SU-DHL-6 (cell line): ENCODE data around the gene IKBKE.

Experiments used
- H2AFZ ChIP-seq: fragments of 200-600 bp; sonication (generic); 2 replicates; pipeline ENCODE4 v1.6.1; 2014; ENCODE audit warnings: low read depth, mild to moderate bottlenecking, moderate library complexity, mixed read lengths, antibody characterized with exemption, low read length; ENCODE audit not compliant: severe bottlenecking
- H3F3A ChIP-seq: fragments of 200-600 bp; shearing (Covaris generic); 2 replicates; pipeline ENCODE4 v1.6.0; 2016; ENCODE audit warnings: antibody characterized with exemption, mild to moderate bottlenecking; ENCODE audit not compliant: insufficient read depth
- H3K27ac ChIP-seq: fragments of 200-600 bp; sonication (generic); 2 replicates; pipeline ENCODE4 v1.5.1; 2016; ENCODE audit warnings: low read depth, mild to moderate bottlenecking, low read length, moderate library complexity, mixed read lengths
- H3K27me3 ChIP-seq: fragments of 200-600 bp; sonication (generic), shearing (Covaris generic); 2 replicates; pipeline ENCODE4 v1.6.0; 2014; ENCODE audit warnings: mild to moderate bottlenecking, low read length
- H3K36me3 ChIP-seq: fragments of 200-600 bp; sonication (generic); 2 replicates; pipeline ENCODE4 v1.6.1; 2014; ENCODE audit warnings: mild to moderate bottlenecking, low read length, mixed read lengths
- H3K4me2 ChIP-seq: fragments of 300-600, 200-600 bp; shearing (Covaris generic), sonication (generic); 2 replicates; pipeline ENCODE4 v1.6.0; 2014; ENCODE audit warnings: low read length, low read depth, mild to moderate bottlenecking; ENCODE audit not compliant: poor library complexity, severe bottlenecking
- H3K4me3 ChIP-seq: fragments of 200-600 bp; sonication (generic); 2 replicates; pipeline ENCODE4 v1.5.1; 2014; ENCODE audit warnings: antibody characterized with exemption, low read length, mild to moderate bottlenecking, mixed read lengths; ENCODE audit not compliant: insufficient read depth, poor library complexity, severe bottlenecking
- H3K79me2 ChIP-seq: fragments of 200-600 bp; sonication (generic); 2 replicates; pipeline ENCODE4 v1.6.1; 2014; ENCODE audit warnings: mild to moderate bottlenecking, low read length, moderate library complexity; ENCODE audit not compliant: insufficient read depth
- H3K9ac ChIP-seq: fragments of 200-600 bp; sonication (generic); 2 replicates; pipeline ENCODE4 v1.7.0; 2014; ENCODE audit warnings: mild to moderate bottlenecking, low read length
- H3K9me2 ChIP-seq: fragments of 200-600 bp; sonication (generic); replicated peaks from 2 replicates; pipeline ENCODE4 v1.6.1; 2014; ENCODE audit warnings: low read length; ENCODE audit not compliant: insufficient read depth
- H3K9me3 ChIP-seq: fragments of 200-600 bp; sonication (generic); 2 replicates; pipeline ENCODE4 v1.6.1; 2014; ENCODE audit warnings: low read length, mixed read lengths; ENCODE audit not compliant: insufficient read depth
- H4K20me1 ChIP-seq: fragments of 200-600 bp; sonication (generic); 2 replicates; pipeline ENCODE4 v1.6.1; 2014; ENCODE audit warnings: low read depth, mild to moderate bottlenecking, antibody characterized with exemption, low read length, moderate library complexity, mixed read lengths
- EZH2phosphoT487 ChIP-seq: fragments of 200-600 bp; sonication (generic), shearing (Covaris generic); conservative IDR thresholded peaks from 2 replicates; pipeline ENCODE4 v1.6.1; 2018; ENCODE audit warnings: mild to moderate bottlenecking, antibody characterized with exemption, low read length, moderate library complexity, mixed read lengths
- TF ChIP-seq, protein P1 (sequence below): fragments of 200-600 bp; sonication (generic); IDR thresholded peaks from one replicate; pipeline ENCODE4 v1.5.1; 2017; ENCODE audit warnings: antibody characterized with exemption, mild to moderate bottlenecking, low read length, moderate library complexity; ENCODE audit not compliant: insufficient read depth, poor library complexity, severe bottlenecking

Gene IKBKE

GRCh38 chr1:206508956-206509355 lies 38.7 kb downstream of the IKBKE start:
- Histone ChIP-seq H3K27ac (no peak overlapping the region), H3K27me3 (no peaks in the 10 kb centered on the region; the same call in 1 of the 2 replicates), H4K20me1 (no peaks in the 10 kb centered on the region), H3K9ac (no peak overlapping the region), H3K4me3 (no peak overlapping the region), H3K9me2 (no peaks in the 10 kb centered on the region), H2AFZ (no peak overlapping the region), H3K79me2 (no peaks in the 10 kb centered on the region), H3K4me2 (no peak overlapping the region), H3F3A (no peaks in the 10 kb centered on the region), H3K9me3 (no peaks in the 10 kb centered on the region), H3K36me3 (no peaks in the 10 kb centered on the region)
- TF ChIP-seq, protein P1, sequence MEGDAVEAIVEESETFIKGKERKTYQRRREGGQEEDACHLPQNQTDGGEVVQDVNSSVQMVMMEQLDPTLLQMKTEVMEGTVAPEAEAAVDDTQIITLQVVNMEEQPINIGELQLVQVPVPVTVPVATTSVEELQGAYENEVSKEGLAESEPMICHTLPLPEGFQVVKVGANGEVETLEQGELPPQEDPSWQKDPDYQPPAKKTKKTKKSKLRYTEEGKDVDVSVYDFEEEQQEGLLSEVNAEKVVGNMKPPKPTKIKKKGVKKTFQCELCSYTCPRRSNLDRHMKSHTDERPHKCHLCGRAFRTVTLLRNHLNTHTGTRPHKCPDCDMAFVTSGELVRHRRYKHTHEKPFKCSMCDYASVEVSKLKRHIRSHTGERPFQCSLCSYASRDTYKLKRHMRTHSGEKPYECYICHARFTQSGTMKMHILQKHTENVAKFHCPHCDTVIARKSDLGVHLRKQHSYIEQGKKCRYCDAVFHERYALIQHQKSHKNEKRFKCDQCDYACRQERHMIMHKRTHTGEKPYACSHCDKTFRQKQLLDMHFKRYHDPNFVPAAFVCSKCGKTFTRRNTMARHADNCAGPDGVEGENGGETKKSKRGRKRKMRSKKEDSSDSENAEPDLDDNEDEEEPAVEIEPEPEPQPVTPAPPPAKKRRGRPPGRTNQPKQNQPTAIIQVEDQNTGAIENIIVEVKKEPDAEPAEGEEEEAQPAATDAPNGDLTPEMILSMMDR = no peak
- TF ChIP-seq EZH2phosphoT487 = no peak

DNA sequence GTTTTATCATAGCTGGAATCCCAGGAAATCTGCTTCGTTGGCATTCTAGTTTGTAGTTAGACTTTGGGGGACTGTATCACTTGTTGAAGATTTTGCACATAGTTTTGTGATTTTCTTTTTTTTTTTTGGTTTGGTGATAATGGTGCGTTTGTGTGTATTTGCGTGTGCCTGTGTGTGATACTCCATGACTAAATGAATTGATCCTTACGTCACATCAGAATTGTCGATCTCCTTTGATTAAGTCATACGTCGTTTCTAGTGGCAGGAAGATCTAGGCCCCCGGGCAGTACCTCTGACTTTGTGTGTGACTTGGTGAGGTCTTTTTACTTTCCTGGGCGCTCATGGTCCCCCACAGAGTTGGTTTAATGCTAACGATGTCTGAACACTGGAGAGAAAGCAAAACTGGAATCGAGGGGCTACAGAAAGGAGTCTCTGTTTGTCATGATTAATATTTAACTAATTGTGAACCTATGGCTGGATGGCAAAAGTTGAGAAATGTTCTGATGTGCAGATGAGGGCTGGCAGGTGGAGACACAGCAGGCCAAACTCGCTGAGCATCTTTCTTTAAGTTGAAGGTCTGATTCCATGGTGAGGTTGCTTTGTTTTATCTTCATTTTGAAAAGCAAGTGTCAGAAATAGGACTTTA lies 39.5 kb downstream of the IKBKE start:
- Histone ChIP-seq H3K27me3 (no peaks in the 10 kb centered on the region; the same call in 1 of the 2 replicates), H4K20me1 (no peaks in the 10 kb centered on the region), H3K4me3 (no peak overlapping the region), H2AFZ (no peak overlapping the region), H3K4me2 (no peak overlapping the region), H3K9me3 (no peaks in the 10 kb centered on the region), H3K9me2 (no peaks in the 10 kb centered on the region), H3K27ac (no peak overlapping the region), H3F3A (no peaks in the 10 kb centered on the region), H3K79me2 (no peaks in the 10 kb centered on the region), H3K36me3 (no peaks in the 10 kb centered on the region), H3K9ac (no peak overlapping the region)
- TF ChIP-seq, protein P1 = no peak
- TF ChIP-seq EZH2phosphoT487 = no peak

DNA sequence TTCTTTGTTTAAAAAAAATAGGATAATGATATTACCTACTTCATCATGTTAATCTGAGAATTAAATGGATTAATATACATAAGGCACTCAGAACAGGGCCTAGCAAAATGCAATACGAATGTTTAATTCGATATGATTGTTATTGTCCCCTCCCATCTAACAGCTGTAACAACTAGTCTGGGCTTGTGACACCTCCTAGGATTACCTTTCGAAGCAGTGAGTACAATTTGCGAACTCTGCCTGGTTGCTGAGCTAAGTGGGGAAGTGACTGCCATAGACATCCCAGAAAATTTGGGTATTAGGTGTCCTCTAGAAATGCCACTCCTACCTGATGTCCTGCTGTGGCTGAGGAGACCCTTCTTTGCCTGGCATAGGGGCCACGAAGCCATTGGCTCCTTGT lies 40.1 kb downstream of the IKBKE start:
- Histone ChIP-seq H3K27me3 (no peaks in the 10 kb centered on the region; the same call in 1 of the 2 replicates), H3K9ac (no peak overlapping the region), H3K36me3 (no peaks in the 10 kb centered on the region), H3K9me2 (no peaks in the 10 kb centered on the region), H3F3A (no peaks in the 10 kb centered on the region), H3K27ac (no peak overlapping the region), H3K4me3 (no peak overlapping the region), H3K4me2 (no peak overlapping the region), H4K20me1 (no peaks in the 10 kb centered on the region), H3K9me3 (no peaks in the 10 kb centered on the region), H2AFZ (no peak overlapping the region), H3K79me2 (no peaks in the 10 kb centered on the region)
- TF ChIP-seq, protein P1 = no peak
- no peak for TF ChIP-seq EZH2phosphoT487
